SKM-1 treated with dmso at 0.1 percent for 144 hours (cell line): ENCODE measurements around the gene MPDZ.
A peak's percentile ranks its signal among the peaks of the same experiment; 100 is the strongest.

Experiments
- DNase-seq: peaks from one replicate; lab custom pipeline; 2025; ENCODE audit not compliant: unreplicated experiment; lab: John Stamatoyannopoulos, UW

The MPDZ gene

DNA sequence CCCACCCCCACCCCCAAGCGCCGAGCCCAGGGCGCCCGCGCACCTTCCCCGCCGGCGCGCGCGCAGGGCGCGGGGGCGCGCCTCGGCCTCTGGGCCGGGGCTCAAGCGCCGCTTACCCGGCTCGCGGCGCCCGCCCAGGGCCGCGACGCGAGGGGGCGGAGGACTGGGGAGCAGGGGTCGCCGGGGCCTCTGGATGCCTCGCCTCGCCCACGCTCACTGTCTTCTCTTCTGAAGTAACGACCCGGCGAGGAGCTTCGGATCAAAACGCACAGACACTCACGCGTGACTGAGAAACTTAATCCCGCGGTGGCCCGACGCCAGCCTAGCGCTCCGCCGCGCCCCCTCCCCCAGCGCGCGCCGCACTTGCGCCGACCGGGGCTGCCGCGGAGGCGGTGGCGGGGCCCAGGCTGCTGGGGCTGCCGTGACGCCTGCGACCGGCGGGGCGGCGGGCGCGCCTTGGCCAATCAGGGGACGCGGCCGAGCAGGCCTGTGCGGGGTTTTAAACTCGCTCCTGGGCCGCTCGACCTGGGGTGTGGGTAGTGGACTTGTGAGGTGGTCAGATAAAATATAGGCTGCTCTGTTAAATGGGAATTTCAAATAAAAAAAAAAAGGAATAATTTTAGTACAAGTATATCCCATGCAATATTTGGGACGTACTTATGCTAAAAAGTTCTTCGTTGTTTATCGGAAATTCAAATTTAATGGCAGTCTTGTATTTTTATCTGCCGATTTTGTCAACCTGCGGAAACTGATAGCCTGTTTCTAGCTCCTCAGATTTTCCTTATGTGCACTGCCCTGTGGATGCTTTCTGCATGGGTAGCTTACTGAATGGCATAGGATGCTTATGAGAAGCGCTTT is at the start of gene MPDZ:
Gene MPDZ, minus strand, starts transcription at position 409 of the 858 bp plus-strand sequence. CDS start 29,377 bp downstream, outside the sequence.
- peak; percentile 44 for DNase-seq

DNA sequence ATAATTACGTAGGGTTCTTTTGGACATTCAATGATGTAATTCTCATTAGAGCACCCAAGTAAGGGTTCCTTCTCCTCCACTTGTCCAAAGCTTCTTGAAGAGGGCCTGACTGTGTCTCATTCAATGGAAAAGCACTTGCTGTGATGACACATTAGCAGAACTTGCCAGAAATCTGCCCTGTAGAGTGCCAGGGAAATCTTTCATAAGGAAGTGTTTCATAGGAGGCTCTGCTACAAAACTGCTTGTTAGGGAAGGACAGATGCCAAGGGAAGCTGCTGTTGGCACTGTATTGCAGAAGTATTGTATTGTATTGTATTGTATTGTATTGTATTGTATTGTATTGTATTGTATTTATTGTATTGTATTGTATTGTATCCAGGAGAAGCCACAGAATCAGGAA is 45.5 kb upstream of the MPDZ start:
- no peak for DNase-seq

DNA sequence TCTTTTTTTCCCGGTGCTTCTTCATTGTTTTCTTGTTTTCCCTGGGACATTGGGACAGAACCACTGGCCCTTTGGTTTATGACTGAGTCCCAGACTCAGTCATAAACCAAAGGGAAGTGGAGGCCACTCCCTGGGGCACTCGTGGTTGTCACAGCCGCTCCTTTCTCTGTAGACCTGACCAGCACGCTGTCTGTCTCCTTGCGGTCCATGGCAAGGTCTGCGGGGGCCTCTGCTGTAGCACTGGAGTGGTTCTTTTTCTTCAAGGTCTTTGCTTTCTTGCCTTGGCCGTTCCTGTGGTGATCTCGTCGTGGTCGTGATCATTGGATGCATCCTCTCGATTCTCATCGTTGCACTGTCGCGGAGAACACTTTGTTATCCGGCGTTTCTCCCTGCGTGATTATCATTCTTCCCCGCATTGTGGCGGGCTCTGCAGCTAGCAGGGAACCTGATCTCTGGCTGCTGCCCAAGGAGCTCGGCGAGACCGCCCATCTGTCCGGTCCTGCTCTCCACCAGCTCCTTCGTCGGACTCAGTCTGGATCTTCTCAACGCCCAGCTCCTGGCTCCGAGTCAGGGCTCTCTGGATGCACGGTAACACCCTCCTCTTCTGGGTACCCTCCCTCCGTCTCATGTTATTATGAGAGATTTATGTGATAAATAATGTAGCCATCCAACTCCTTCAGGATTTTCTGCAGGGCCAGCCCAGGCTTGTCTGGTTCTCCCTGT is 43.5 kb upstream of the MPDZ start:
- DNase-seq = no peak

GRCh38 chr9:13318027-13318426 is 38.5 kb upstream of the MPDZ start:
- no peak for DNase-seq

- DNase-seq = no peak
Observed at GRCh38 chr9:13296972-13297371, 17.5 kb upstream of the MPDZ start.

GRCh38 chr9:13295556-13295955 is 16.1 kb upstream of the MPDZ start:
- no peak for DNase-seq

GRCh38 chr9:13292782-13293181 is 13.3 kb upstream of the MPDZ start:
- no peak for DNase-seq

DNA sequence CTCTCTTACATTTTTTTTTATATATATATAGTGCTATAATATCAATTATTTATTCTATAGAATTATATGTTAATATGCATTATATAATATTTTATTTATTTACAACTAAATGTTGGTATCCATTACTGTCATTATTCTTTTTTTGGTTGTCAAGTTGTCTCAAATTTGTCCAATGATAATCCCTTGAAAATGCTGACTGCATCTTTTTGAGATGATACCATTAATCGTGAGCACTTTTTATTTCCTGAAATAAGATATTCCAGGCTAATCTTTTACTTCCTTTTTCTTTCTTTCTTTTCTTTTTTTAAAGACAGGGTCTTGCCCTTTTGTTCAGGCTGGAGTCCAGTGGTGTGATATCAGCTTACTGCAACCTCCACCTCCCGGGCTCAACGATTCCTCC is 12.7 kb upstream of the MPDZ start:
- no peak for DNase-seq

DNA sequence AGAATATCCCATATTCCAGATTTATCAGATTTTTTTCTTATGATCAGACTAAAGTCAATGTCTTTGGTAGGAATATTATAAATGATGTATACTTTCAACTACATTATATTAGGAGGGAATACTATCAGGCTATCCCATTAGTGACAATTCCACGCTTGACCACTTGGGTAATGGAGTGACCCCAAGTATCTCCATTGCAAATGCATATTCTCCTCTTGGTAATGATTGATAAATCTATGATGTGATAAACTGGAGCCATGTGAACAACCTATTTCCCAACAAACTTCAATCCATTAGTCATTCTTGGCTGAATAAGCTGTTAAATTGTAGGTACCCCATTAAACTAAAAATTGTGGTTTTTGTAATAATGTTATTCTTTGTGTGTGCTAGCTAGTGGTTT is 12.2 kb upstream of the MPDZ start:
- DNase-seq = no peak

- DNase-seq = no peak
Observed at GRCh38 chr9:13284011-13284410, 4.5 kb upstream of the MPDZ start.

DNA sequence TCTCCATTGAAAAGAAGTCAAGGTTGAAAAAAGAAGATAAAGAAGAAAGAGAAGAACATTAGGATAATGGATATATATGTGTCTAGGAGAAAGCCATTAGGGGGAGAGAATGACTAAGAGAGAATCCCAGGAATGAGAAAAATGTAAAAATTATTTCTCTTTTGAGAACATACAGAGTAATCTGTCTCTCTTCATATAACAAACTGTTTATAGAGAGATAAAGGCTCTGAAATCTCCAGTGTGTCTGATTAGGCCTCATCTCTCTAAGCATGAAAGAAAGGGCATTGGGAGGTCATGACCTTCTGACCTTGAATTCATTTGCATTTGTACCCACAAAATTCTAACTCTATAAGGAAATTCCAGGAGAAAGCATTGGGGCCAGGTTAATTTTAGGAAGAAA is 3.5 kb upstream of the MPDZ start:
- DNase-seq = no peak

DNA sequence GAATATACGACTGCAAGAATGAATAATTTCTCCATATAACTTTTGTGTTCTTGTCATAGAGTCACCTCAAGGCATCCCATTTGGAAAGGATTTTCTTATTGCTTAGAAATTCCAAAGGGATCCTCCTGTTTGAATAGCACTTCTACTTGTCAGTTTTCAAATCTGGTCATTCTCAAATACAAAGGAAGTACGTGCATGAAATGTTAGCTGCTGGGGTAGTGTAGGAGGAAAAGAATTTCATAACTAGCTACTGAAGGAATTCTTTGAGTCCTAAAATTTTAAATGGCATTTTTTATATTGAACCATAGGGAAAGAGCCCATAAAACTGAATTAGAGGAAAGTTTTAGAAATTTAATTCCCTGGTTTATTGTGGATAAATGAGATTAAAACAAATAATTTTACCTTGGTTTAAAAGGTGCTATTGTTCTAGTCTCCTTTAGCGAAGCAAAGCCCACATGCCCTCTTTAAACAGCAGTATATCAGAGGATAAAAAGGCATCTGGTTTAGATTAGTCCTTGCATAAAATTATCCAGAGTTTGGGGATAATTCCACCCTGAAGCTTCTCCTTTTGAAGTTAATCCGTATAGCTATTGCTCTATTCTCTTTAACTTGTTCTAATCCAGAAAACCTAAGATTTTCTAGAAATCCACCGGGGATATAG is 2.0 kb upstream of the MPDZ start:
- DNase-seq = no peak

DNA sequence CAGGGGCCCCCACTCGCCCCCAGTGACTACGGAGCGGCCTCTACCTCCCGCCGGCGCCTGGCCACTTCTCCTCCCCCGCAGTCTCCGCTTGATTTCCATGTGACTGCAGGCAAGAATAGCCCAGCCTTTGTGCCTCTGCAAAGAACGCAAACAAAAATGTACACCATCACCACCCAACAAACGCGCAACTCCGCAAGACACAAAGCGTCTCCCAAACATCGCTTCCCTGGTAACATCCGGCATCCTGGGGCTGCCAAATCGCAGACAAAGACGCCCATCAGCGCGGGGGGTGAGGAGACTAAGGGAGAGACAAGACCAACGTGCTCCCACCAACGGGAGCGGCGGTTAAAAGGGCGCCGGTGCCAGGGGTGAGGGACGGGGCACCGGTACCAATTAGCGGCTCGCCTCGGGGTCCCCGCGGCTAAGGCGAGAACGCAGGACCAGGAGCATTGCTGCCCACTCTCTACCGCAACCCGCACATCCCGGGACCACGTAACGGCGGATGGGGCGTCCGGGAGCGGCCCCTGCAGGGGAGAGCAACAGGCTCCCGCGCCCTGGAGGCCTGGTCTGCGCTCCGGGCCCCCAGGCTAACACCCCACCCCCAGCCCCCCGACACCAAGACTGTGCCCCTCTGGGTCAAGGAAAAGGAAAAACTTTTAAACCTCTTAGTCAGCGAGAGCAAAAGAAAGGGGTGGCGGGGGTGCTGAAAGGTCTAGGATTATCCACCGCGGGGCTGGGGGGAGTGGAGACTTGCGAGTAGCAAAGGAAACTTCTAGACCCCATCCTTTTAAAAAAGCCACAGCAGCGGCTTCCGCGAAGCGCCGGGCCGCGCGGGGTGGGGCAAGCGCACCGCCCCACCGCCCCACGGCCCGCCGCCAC is 885 bp downstream of the MPDZ start:
- no peak for DNase-seq

GRCh38 chr9:13278023-13278367 is 1.5 kb downstream of the MPDZ start:
- no peak for DNase-seq

DNA sequence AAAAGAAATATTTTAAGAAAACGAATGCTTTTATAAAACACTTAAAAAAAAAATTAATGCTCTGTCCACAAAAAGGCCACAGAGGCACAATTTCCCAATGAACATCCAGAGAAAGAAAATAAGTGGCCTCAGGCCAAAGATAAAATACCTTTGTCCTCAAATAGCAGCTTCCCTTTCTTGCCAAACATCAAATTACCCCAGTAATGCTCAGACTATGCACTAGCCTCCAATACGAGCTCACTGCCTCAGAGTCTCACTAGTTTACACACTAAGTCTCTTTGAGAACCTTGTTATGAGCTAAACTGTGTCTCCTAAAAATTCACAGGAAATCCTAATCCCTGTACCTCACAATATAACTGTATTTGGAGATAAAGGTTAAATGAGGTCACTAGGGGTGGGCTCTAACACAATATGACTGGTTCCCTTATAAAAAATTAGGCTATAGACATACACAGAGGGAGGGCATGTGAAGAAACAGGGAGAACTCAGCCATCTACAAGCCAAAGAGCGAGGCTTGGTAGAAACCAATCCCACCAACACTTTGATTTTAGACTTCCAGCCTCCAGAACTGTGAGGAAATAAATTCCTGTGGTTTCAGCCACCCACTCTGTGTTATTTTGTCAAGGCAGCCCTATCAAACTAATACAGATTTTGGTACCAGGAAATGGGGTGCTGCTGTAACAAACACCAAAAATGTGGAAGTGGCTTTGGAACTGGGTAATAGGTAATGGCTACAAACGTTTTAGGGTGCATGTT is 4.4 kb downstream of the MPDZ start:
- DNase-seq = peak; percentile 5

DNA sequence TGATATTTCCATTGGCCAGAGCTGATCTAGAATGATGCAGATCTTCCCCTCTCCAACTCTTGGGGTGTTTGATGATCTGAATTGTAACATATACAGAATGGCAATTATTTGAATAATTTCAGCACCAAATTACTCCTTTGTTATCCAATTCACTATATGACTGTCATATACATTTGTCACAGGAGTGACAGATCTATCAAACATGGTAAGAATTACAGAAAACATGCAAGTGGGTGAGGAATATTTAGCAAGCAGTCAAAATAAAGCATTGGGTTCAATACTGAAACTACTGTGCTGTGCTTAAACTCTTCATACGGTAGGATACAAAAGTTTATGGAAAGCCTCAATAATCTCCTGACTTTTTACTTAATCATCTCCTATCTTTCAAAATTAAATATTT is 8.8 kb downstream of the MPDZ start:
- DNase-seq = no peak

GRCh38 chr9:13269589-13270452 is 9.7 kb downstream of the MPDZ start:
- DNase-seq = no peak

GRCh38 chr9:13268469-13268868 is 11.0 kb downstream of the MPDZ start:
- DNase-seq = no peak

GRCh38 chr9:13267743-13268142 is 11.7 kb downstream of the MPDZ start:
- no peak for DNase-seq
